Neural cell (in vitro differentiated cells): Measurements from ENCODE around the gene GADL1.

Source experiments
- CTCF ChIP-seq: fragments of 450-650 bp; IDR thresholded peaks from 2 replicates; pipeline ENCODE4 v1.5.1; 2014; ENCODE audit warnings: antibody characterized with exemption, mild to moderate bottlenecking, moderate library complexity; ENCODE audit not compliant: poor library complexity, severe bottlenecking
- EP300 ChIP-seq: fragments of 450-650 bp; conservative IDR thresholded peaks from 2 replicates; pipeline ENCODE4 v1.6.1; 2014; ENCODE audit warnings: antibody characterized with exemption, mild to moderate bottlenecking, moderate library complexity; ENCODE audit not compliant: poor library complexity, severe bottlenecking
- EZH2 ChIP-seq: fragments of 200-600, 300-800 bp; shearing (Covaris generic), sonication (generic); IDR thresholded peaks from 2 replicates; pipeline ENCODE4 v1.6.1; 2014; ENCODE audit warnings: antibody characterized with exemption, low read length, borderline replicate concordance, mild to moderate bottlenecking; ENCODE audit not compliant: insufficient read depth, poor library complexity, severe bottlenecking
- POLR2AphosphoS5 ChIP-seq: IDR thresholded peaks from 2 replicates; pipeline ENCODE4 v1.6.1; 2012
- SMC3 ChIP-seq: fragments of 450-650 bp; conservative IDR thresholded peaks from 2 replicates; pipeline ENCODE4 v1.6.1; 2014; ENCODE audit warnings: antibody characterized with exemption, mild to moderate bottlenecking, moderate library complexity; ENCODE audit not compliant: poor library complexity
- TAF1 ChIP-seq: IDR thresholded peaks from 2 replicates; pipeline ENCODE4 v1.6.1; 2012; ENCODE audit warnings: low read depth

GRCh38 chr3:30752970-30753369 lies 141.5 kb downstream of the GADL1 start:
- TF ChIP-seq EZH2: no peak
- TF ChIP-seq CTCF: no peak
- TF ChIP-seq EP300: no peak
- TF ChIP-seq TAF1: no peak
- no peak for TF ChIP-seq POLR2AphosphoS5
- no peak for TF ChIP-seq SMC3
